A549 treated with Hydrocortisone at 1 μM for 4 hours (cell line): ENCODE results near the gene LY6G5B. TPM values are rescaled to one million over a fixed set of nuclear protein-coding genes. Genes with fewer than 3 reads are reported as not detected.

Experiments used
- total RNA-seq: library from RNA; stranded (reverse); fragments of 200-300 nt; extraction: Qiagen RNA extraction; gene quantifications from 5 replicates; pipeline ENCODE4 v1.2.3, GENCODE V29; 2022

LY6G5B gene
- total RNA-seq, 1 experiment from 2014 or later, result 4.0 TPM

Other genes starting within 250 kb of the LY6G5B start
- 6.1 to 7.7 TPM (median 7.3 TPM) in 5 replicates for gene MICB, start 171.8 kb upstream of the LY6G5B start, total RNA-seq
- not detected in 5 replicates for gene MCCD1, start 141.0 kb upstream of the LY6G5B start, total RNA-seq
- gene DDX39B, start 128.0 kb upstream of the LY6G5B start, total RNA-seq, result 331 to 435 TPM (median 353 TPM) in 5 replicates
- 0.46 to 0.93 TPM (median 0.67 TPM) in 5 replicates for gene ATP6V1G2, start 123.4 kb upstream of the LY6G5B start, total RNA-seq
- gene NFKBIL1, start 122.4 kb upstream of the LY6G5B start, total RNA-seq, result 9.7 to 12.5 TPM (median 11.6 TPM) in 5 replicates
- gene LTA, start 97.7 kb upstream of the LY6G5B start, total RNA-seq, result 0.07 to 0.31 TPM (median 0.13 TPM) in 3 of 5 replicates, not detected in the others
- 0.08 to 0.12 TPM in 2 of 5 replicates, not detected in the others for gene TNF, start 94.4 kb upstream of the LY6G5B start, total RNA-seq
- 0.29 to 0.47 TPM (median 0.38 TPM) in 5 replicates for gene LTB, start 87.6 kb upstream of the LY6G5B start, total RNA-seq
- gene LST1, start 83.7 kb upstream of the LY6G5B start, total RNA-seq, result 0.37 TPM in 1 of 5 replicates, not detected in the others
- gene NCR3, start 77.0 kb upstream of the LY6G5B start, total RNA-seq, result not detected in 5 replicates
- gene AIF1, start 54.7 kb upstream of the LY6G5B start, total RNA-seq, result not detected in 5 replicates
- gene PRRC2A, start 49.3 kb upstream of the LY6G5B start, total RNA-seq, result 76.6 to 89.9 TPM (median 84.4 TPM) in 5 replicates
- 129 to 143 TPM (median 133 TPM) in 5 replicates for gene BAG6, start 17.3 kb upstream of the LY6G5B start, total RNA-seq
- 2.9 to 3.8 TPM (median 3.4 TPM) in 5 replicates for gene APOM, start 14.1 kb upstream of the LY6G5B start, total RNA-seq
- 10.1 to 14.9 TPM (median 12.4 TPM) in 5 replicates for gene C6orf47, start 9.2 kb upstream of the LY6G5B start, total RNA-seq
- gene GPANK1, start 5.0 kb upstream of the LY6G5B start, total RNA-seq, result 9.3 to 11.4 TPM (median 11.1 TPM) in 5 replicates
- 154 to 183 TPM (median 177 TPM) in 5 replicates for gene CSNK2B, start 3.9 kb upstream of the LY6G5B start, total RNA-seq
- 0.75 to 2.1 TPM (median 1.5 TPM) in 5 replicates for gene LY6G5C, start 11.1 kb downstream of the LY6G5B start, total RNA-seq
- gene ABHD16A, start 33.3 kb downstream of the LY6G5B start, total RNA-seq, result 15.0 to 19.1 TPM (median 17.0 TPM) in 5 replicates
- gene LY6G6F, start 36.9 kb downstream of the LY6G5B start, total RNA-seq, result not detected in 5 replicates
- gene LY6G6D, start 45.4 kb downstream of the LY6G5B start, total RNA-seq, result not detected in 5 replicates
- 0.13 to 0.18 TPM in 2 of 5 replicates, not detected in the others for gene LY6G6C, start 51.8 kb downstream of the LY6G5B start, total RNA-seq
- not detected in 5 replicates for gene MPIG6B, start 53.4 kb downstream of the LY6G5B start, total RNA-seq
- 25.9 to 32.1 TPM (median 29.2 TPM) in 5 replicates for gene DDAH2, start 59.3 kb downstream of the LY6G5B start, total RNA-seq
- gene CLIC1, start 66.6 kb downstream of the LY6G5B start, total RNA-seq, result 475 to 491 TPM (median 481 TPM) in 5 replicates
- gene MSH5, start 70.0 kb downstream of the LY6G5B start, total RNA-seq, result 10.7 to 15.7 TPM (median 13.4 TPM) in 5 replicates
- 2.6 to 4.9 TPM (median 3.2 TPM) in 5 replicates for gene SAPCD1, start 92.7 kb downstream of the LY6G5B start, total RNA-seq
- 1.1 to 1.7 TPM (median 1.5 TPM) in 5 replicates for gene VWA7, start 107.4 kb downstream of the LY6G5B start, total RNA-seq
- gene VARS1, start 125.8 kb downstream of the LY6G5B start, total RNA-seq, result 52.1 to 61.7 TPM (median 54.3 TPM) in 5 replicates
- 42.7 to 66.2 TPM (median 59.0 TPM) in 5 replicates for gene LSM2, start 137.0 kb downstream of the LY6G5B start, total RNA-seq
- 1.2 to 2.0 TPM (median 1.6 TPM) in 5 replicates for gene HSPA1L, start 145.3 kb downstream of the LY6G5B start, total RNA-seq
- 162 to 234 TPM (median 205 TPM) in 5 replicates for gene HSPA1A, start 145.6 kb downstream of the LY6G5B start, total RNA-seq
- 110 to 176 TPM (median 161 TPM) in 5 replicates for gene HSPA1B, start 157.8 kb downstream of the LY6G5B start, total RNA-seq
- gene NEU1, start 192.8 kb downstream of the LY6G5B start, total RNA-seq, result 25.7 to 32.9 TPM (median 26.4 TPM) in 5 replicates
- 0.03 to 0.14 TPM (median 0.06 TPM) in 4 of 5 replicates, not detected in the other for gene SLC44A4, start 209.0 kb downstream of the LY6G5B start, total RNA-seq
- 25.1 to 29.7 TPM (median 26.0 TPM) in 5 replicates for gene EHMT2, start 227.7 kb downstream of the LY6G5B start, total RNA-seq
- 3.3 to 4.2 TPM (median 3.9 TPM) in 5 replicates for gene ZBTB12, start 232.1 kb downstream of the LY6G5B start, total RNA-seq